ENCODE measurements around the gene MSL1. TPM values are rescaled to one million over a fixed set of nuclear protein-coding genes. Genes with fewer than 3 reads are reported as not detected.

Gene MSL1
- total RNA-seq, 4 donors from 2014 or later: 42.0 to 87.6 (median 61.7) TPM

DNA sequence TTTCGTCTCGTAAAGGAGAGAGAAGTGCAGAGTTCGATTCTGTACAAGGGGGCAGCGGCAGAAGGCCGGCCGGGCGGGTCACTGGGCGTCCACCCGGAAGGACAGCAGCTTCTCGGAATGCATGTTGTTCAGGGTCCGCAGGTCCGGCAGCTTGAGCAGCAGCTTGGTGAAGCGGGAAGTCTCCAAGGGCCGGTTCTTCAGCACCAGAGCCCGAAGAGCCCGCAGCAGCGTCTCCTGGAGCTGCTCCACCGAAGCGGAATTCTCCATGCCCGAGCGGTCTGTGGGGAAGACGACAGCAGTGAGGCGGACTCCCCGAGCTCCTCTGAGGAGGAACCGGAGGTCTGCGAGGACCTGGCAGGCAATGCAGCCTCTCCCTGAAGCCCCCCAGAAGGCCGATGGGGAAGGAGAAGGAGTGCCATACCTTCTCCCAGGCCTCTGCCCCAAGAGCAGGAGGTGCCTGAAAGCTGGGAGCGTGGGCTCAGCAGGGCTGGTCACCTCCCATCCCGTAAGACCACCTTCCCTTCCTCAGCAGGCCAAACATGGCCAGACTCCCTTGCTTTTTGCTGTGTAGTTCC is 28.7 kb upstream of the MSL1 start:
- no peak for TF ChIP-seq CTCF (IDR thresholded peaks at IDR 0.05; ENCODE audit: low read depth)

DNA sequence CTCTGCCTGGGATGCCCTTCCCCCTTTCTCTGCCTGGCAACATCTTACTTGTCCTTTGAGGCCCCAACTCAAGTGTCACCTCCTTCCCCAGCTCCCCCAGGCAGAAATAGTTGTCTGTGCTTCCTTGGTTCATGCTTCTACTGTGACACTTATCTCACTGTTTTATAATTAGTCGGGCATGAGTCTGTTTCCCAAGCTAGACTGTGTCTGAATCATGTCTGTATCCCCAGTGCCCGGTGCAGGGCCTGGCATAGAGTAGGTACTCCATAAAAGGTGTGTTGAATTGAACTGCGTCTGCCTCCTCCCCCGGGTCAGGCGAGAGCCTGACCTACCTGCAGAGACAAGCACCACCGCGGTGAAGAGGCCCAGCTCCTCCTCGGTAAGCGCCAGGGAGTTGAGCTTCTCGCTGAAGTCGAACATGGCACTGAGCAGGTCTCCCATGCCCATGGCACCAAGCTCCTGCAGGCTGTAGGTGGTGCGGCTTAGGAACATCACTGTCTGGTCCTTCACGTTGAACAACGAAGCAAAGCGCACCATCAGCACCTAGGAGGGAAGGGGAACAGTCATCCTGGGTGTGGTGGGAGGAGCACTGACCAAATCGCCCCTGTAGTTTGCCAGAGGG is 28.1 kb upstream of the MSL1 start:
- no peak for TF ChIP-seq CTCF (IDR thresholded peaks at IDR 0.05; ENCODE audit: low read depth)

- TF ChIP-seq CTCF (IDR thresholded peaks at IDR 0.05; ENCODE audit: low read depth): no peak
These were observed 26.9 kb upstream of the MSL1 start for GRCh38 chr17:40094874-40095273.

DNA sequence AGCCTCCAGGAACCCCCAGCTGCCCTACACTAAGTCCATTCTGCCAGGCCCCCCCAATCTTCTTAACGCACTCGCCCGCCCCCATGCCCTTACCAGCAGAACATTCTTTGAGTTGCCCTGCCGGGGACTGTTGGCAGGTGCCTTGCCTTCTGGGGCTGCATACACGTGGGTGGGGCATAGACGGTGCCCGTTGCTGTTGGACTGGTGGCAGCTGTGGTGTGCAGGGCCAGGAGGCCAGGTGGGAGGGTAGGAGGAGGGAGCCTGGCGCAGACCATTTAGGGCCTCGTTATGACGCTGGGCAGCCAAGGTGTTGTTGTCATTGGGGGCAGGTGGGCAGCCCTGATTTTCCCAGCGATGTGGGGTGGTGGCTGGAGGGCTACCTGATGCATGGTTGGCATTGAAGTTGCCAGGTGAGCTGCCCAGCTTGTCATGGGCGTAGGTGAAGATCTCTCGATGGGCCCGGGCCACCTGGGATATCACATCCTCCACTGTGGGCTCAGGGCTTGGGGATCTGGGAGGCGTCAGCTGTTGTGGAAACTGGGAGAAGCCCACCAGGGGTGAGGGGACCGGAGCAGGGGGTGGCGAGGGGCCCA is 26.3 kb upstream of the MSL1 start:
- TF ChIP-seq CTCF (IDR thresholded peaks at IDR 0.05; ENCODE audit: low read depth): no peak

GRCh38 chr17:40095944-40096791 is 25.6 kb upstream of the MSL1 start:
- TF ChIP-seq CTCF (IDR thresholded peaks at IDR 0.05; ENCODE audit: low read depth): no peak

DNA sequence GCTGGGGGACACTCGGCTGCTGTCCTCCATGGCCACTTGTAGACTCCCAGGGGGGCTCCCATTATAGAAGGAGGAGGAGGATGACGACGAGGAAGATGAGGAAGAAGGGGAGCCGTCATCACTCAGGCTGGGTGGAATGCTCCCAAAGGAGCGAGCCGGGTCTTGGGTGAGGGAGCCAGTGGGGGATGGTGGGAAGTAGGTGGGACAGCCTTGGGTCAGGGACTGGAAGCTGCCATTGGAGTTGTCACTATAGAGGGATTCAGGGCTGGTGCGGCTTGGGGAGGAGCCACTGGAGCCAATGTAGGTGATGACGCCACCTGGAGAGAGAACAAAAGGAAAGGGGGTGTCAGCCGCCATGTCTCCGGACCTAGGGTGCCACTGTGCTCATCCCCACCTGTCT is 24.7 kb upstream of the MSL1 start:
- TF ChIP-seq CTCF (IDR thresholded peaks at IDR 0.05; ENCODE audit: low read depth): no peak
